ENCODE results near the gene LOX.

- no peak for TF ChIP-seq CTCF (IDR thresholded peaks at IDR 0.05)
- TF ChIP-seq POLR2A (IDR thresholded peaks at IDR 0.05), result no peak
- TF ChIP-seq POLR2AphosphoS5 (IDR thresholded peaks at IDR 0.05), result no peak
- TF ChIP-seq EP300 (IDR thresholded peaks at IDR 0.05), result no peak
Observed at GRCh38 chr5:122099060-122099790, 21.2 kb upstream of the LOX start.
